HEK293 (cell line): ENCODE results near the gene UQCRFS1.

Experiments
- CTCF ChIP-seq: fragments of 450-650 bp; formaldehyde crosslinking; IDR thresholded peaks from 2 replicates; pipeline ENCODE4 v1.5.1; 2016; ENCODE audit warnings: missing biosample characterization, missing genetic modification characterization
- ELK4 ChIP-seq: IDR thresholded peaks from 2 replicates; pipeline ENCODE4 v1.6.1; 2011; ENCODE audit warnings: mild to moderate bottlenecking, low read depth, low read length, borderline replicate concordance
- HOXA7 ChIP-seq: sonication (generic); formaldehyde crosslinking; IDR thresholded peaks from 2 replicates; pipeline ENCODE4 v1.8.1; 2022; ENCODE audit warnings: missing genetic modification reagents, borderline replicate concordance
- PBX3 ChIP-seq: sonication (generic); formaldehyde crosslinking; IDR thresholded peaks from 2 replicates; pipeline ENCODE4 v1.8.1; 2022; ENCODE audit warnings: mild to moderate bottlenecking, moderate library complexity, missing genetic modification reagents
- PRDM10 ChIP-seq: fragments of 450-650 bp; formaldehyde crosslinking; IDR thresholded peaks from 2 replicates; pipeline ENCODE4 v1.5.1; 2016; ENCODE audit warnings: missing biosample characterization, missing genetic modification characterization
- SALL2 ChIP-seq: fragments of 450-650 bp; formaldehyde crosslinking; IDR thresholded peaks from 2 replicates; pipeline ENCODE4 v1.5.0; 2017; ENCODE audit warnings: missing biosample characterization, mild to moderate bottlenecking, missing genetic modification characterization, borderline replicate concordance
- SP7 ChIP-seq: fragments of 450-650 bp; formaldehyde crosslinking; IDR thresholded peaks from 2 replicates; pipeline ENCODE4 v1.5.1; 2016; ENCODE audit warnings: missing biosample characterization, missing genetic modification characterization
- ZBTB11 ChIP-seq: fragments of 450-650 bp; formaldehyde crosslinking; conservative IDR thresholded peaks from 2 replicates; pipeline ENCODE4 v1.5.1; 2016; ENCODE audit warnings: low read depth, missing biosample characterization, missing genetic modification characterization
- ZEB2 ChIP-seq: fragments of 450-650 bp; formaldehyde crosslinking; IDR thresholded peaks from 2 replicates; pipeline ENCODE4 v1.5.1; 2016; ENCODE audit warnings: missing biosample characterization, missing genetic modification characterization
- ZNF10 ChIP-seq: fragments of 450-650 bp; formaldehyde crosslinking; IDR thresholded peaks from 2 replicates; pipeline ENCODE4 v1.5.1; 2017; ENCODE audit warnings: missing biosample characterization, missing genetic modification characterization
- ZNF19 ChIP-seq: fragments of 450-650 bp; formaldehyde crosslinking; IDR thresholded peaks from 2 replicates; pipeline ENCODE4; 2016; ENCODE audit warnings: missing biosample characterization, missing genetic modification characterization, low read depth
- ZNF416 ChIP-seq: fragments of 450-650 bp; formaldehyde crosslinking; IDR thresholded peaks from 2 replicates; pipeline ENCODE4 v1.5.1; 2016; ENCODE audit warnings: missing biosample characterization, missing genetic modification characterization

- no peak for TF ChIP-seq ZBTB11 (tag by site-specific recombination)
- peak; percentile 66 for TF ChIP-seq CTCF
- no peak for TF ChIP-seq ZNF19
- no peak for TF ChIP-seq PBX3 (CRISPR knock-in tag)
- no peak for TF ChIP-seq ZNF416
- no peak for TF ChIP-seq ZNF10 (tag by site-specific recombination)
- TF ChIP-seq PRDM10 (tag by site-specific recombination): no peak
- no peak for TF ChIP-seq ZEB2 (tag by site-specific recombination)
- TF ChIP-seq ELK4: no peak
- TF ChIP-seq SP7: no peak
- TF ChIP-seq SALL2 (tag by site-specific recombination): no peak
- no peak for TF ChIP-seq HOXA7 (CRISPR knock-in tag)
Measured at GRCh38 chr19:29247051-29247450, 34.1 kb upstream of the UQCRFS1 start.
